GM19193 (cell line): ENCODE measurements around the gene DMRTA2.

Experiments used
- POLR2A ChIP-seq: IDR thresholded peaks from 4 replicates; pipeline ENCODE4 v1.6.1; 2011; ENCODE audit not compliant: insufficient read depth, insufficient read length; ENCODE audit errors: extremely low read depth

The DMRTA2 gene

DNA sequence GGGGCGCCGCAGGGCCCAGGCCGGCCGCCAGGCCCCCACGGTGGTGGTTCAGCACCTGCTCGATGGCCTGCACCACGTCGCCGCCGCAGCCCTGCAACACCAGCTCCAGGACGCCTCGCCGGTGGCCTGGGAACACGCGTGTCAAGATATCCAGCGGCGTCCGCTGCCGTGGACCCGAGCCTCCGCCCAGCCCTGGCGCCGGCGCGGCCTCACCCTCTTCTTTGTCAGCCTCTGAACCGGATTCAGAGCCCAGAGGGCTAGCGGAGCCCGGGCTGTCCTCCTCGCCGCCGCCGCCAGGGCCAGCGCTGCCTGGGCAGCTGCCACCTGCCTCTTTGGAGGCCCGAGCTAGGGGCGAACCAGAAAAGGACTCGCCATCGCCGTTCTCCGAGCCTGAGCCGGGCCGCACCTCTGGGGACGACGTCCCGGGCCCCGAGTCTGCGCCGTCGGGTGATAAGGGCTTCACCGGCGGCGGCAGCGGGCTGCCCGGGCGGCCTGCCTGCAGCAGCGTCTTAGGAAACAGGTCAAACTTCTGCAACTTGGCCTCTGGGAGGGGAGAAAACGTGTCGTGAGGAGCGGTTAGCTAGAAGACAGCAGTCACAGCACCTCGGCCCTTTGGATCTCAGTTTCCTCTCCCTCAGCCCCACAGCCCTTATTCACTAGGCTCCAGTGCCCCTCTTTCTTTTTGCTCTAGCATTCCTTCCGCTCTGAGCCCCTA, 3.9 kb downstream of the DMRTA2 start:
- TF ChIP-seq POLR2A = no peak

DNA sequence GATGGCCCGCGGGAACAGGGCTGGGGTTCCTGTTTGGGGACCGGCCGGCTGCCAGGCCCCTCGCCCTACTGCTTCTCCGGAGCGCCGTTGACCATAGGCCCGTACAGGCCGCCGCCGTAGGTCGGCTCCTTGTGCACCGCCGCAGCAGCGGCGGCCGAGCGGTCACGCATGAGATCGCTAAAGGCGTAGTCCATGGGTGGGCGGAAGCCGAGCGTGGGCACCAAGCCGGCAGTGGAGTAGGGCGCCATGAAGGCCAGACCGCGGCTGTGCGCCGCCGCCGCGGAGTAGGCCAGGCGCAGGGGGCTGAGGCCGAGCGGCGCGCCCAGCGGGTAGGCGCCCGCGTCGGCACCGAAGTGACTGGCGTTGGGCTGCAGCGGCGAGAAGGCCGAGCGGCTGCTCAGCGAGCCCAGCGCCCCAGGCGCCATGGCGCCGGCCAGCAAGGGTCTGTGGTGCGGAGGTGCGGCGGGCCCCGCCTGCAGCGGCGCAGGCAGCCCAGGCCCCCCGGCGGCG, 4.6 kb downstream of the DMRTA2 start:
- no peak for TF ChIP-seq POLR2A

DNA sequence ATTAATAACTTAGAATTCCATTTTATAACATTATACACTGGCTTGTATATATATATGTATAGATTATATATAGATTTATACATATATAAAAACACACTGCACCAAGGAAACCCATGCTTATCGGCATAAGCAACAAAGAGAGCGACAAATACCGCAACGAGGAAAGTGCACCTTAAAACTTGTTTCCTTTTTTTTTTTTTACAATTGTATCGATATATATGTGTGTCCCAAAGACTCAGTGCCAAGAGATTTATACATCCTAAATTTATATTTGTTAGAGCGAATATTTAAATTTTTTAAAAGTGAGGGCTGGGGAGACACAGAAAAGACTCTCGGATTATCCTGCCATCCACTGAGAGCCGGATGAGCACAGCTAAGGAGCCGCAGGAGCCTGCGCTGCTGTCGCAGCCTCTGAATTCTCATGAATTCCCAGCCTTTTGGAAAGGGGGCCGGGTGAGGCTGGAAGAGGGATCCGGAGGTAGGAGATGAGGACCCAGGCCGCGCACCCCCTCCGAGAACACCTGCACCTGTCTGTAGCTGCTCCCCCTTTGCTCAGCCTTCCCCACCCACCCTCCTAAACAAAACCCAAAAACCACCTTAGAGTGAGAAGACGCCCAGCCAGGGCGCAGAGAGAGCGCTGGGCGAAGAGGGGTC, 5.2 kb downstream of the DMRTA2 start:
- TF ChIP-seq POLR2A = no peak

DNA sequence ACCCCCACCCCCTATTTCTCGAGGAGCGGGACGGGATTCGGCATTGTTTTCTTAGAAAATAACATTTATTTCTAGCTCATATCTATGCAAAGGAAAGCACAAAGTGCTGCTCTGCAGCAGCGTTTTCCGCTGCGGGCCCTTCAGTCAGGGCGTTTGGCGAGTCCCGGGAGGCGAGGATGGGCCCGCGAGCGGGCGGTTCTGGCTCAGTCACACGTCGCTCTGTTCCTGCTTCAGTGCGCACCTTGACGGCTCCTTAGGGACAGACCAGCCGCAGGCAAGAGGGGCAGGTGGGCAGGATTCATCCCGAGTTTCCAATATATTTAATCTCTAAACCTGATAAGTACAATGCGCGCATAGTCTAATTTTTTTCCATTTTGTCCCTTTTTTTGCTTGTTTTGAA, 5.7 kb downstream of the DMRTA2 start:
- TF ChIP-seq POLR2A = no peak

DNA sequence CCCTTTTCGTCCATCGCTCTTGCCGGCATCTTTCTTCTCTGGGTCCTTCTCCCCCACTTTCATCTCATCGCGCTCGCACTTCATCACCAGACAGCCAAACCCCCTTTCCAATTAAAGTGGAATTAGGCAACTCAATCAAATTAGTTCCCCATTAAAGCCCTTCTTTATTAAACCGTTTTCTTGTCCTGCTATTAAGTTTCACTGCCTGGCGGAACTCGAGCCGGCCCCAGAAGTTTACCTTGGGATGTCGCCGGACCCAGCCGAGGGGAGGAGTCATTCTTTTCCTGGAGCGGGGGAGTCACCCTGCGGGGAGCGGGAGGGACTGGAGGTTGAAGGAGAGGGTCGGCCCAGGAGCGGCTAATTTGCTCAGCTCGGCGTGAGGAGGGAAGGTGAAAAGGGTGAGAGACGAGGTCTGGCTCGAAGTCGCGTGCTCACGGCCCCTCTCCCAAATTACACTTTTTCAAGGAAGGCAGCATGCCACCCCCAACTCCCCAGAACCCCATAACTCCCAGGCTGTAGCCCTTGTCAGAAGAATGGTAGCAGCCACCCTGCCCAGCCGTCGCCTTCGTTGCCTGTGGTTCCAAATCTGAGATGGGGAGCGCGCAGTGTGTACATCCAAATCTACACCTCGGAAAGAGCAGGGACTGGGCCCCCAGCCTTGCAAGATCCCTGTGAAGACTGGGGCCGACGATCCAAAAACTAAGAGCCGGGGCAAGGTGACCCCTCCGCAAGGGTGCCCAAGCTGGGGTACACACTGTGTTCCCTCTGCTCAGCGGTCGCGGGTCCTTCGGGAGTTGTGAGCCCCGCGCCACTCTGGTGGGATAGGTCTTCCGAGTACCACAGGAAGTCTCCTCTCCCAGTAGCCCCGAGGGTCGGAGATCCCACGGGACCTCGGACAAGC, 6.4 kb downstream of the DMRTA2 start:
- TF ChIP-seq POLR2A = no peak

DNA sequence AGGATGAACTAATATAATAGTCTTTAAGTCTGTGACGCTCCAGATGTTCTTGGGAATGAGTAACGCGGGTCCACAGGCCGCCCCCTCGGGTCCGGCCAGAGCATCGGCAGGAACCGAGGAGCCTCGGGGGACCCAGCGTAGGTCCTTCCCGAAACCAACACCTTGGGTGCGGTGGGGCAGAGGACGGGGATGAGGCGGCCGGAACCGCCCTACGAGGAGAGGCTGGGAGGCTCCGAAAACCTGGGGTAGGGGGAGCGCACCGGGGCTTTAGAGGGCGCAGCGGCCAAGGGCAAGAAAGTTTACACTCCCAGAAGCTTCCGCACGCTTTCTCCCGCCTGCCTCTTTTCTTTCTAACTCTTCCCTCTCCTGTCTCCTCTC, 7.1 kb downstream of the DMRTA2 start:
- TF ChIP-seq POLR2A = no peak

DNA sequence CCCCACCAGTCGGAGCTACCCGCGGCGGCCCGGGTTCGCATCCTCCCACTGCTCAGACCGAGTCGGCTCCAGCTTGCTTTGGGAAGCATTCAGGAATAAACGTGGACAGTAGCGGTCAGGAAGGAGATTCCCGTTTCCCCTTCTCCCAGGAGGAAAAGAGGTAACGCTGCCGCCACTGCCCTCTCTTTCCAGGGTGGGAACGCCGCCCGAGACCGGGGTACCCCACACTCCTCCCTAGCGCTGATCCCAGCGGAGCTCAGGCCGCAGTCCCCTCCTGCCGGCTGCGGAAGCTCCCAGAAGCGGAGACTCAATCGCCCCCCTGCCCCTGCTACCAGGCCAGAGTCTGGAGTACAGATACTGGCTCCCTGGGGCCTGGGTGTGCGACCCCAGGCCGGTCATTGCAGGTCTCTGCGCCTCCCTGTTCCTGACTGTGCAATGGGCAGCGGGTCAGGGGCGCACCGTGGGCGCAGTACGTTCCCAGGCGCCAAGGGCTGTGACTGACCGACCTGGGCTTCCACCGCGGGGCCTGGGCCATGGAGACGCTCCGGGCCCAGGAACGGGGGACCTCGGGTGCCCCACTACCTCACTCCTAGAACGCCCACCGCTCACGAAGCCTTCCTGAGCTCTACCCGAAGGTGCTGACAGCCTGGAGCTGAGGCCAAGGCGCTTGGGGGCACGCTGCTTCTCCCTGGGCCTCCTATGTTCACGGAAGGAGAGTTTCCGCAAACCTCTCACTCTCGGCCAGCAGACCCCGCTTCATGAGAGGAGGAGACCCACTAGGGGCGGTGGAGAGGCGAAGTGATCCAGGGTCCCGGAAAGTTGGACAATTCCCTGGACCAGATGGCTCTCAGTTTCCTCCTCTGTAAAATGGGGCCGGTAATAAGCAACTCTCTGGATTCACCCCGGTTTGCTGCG, 7.8 kb downstream of the DMRTA2 start:
- TF ChIP-seq POLR2A = no peak

DNA sequence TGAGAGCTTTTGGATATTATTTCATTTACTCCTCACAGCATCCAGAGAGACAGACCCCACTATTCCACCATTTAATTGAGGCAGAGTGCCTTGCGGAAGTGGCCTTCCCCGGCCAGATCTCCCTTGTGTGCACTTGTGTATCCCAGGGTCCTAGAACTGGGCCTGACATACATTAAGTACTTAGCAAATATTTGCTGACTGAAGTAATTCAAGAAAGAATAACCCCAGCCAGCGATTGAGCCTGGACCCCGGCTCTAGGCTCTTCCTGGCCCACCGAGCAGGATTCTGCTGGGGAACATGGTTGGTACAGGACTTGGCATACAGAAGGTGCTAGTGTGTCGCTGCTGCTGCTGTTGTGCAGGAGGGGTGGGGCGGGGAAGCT, 8.4 kb downstream of the DMRTA2 start:
- TF ChIP-seq POLR2A = no peak

DNA sequence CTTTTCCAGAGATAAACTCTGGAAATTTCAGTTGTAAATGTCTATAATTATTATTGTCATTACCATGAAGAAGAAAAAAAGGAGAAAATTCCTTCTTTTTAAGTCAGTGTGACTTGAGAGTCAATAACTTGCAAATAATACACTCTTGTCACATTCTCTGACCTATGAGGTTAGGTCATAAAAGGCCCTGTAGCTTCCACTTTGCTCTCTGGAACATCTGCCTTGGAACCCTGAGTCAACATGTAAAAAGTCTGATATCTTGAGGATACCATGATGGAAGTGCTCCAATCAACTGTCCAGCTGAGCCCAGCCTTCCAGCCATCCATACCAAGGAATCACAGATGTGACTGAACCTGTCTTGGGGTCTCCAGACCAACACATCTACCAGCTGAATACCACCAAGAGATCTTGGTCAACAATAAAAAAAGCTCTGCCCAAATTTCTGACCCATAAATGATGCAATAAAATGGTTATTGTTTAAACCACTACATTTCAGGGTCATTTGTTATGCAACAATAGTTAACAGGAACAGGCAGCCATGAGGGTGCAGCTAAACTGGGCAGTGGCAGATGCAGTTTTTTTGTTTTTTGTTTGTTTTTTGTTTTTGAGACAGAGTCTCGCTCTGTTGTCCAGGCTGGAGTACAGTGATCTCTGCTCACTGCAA, 10.3 kb downstream of the DMRTA2 start:
- no peak for TF ChIP-seq POLR2A

DNA sequence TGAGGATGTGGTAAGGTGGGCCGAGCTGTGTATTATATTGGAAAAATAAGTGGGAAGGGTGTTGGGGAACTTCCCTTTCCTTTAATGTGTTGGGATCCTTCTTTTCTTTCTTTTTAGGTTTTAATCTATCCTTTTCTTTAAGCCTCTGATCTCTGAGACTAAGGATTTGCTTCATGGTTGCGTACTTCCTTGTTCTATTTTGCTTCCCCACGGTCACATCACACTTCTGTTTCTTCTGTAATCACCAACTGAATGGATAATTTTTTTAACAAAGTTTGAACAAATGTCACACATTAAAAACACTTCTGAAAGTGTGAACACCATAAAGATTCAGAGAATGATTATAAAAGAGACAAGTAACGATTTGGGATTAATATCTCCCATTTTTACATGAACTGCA, 17.4 kb downstream of the DMRTA2 start:
- no peak for TF ChIP-seq POLR2A

DNA sequence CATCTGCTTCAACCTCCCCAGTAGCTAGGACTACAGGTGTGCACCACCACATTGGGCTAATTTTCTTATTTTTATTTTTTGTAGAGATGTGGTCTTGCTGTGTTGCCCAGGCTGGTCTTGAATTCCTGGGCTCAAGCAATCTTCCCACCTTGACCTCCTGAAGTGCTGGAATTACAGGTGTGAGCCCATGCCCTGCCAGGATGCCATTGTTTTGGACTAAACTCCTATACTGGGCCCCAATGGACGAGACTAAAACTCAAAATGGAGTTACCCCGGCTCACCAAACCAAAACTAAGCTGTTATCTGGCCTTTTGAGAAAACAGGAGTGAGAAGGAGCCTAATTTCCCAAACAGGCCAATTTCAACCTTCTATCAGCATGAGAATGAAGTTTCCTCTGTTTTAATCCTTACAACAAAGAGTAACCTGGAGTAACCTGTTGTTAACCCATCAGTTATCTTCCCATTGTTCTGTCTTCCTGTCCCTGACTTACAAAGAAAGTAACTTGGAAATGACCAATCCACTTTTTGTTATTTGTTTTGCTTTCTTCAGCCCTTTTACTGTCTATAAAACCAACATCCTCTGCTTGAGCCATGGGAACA, 29.6 kb downstream of the DMRTA2 start:
- no peak for TF ChIP-seq POLR2A

DNA sequence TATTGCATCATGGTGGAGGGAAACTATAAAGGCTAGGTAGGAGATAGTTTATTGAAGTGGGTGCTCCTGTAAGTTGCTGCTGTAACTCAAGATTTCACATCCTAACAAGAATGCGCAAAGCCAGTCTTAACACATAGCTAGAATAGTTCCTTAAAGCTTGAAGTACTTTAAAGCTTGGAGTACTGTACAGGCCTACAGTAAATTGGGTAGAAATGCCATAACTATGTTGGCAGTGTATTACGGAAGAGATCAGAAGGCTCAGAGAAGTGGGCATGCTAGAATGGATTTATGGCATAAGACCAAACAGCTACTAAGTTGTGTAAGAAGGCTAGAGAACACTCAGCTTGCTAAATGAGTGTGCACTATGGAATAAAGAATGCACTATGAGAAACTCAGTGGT, 44.5 kb downstream of the DMRTA2 start:
- TF ChIP-seq POLR2A = no peak

DNA sequence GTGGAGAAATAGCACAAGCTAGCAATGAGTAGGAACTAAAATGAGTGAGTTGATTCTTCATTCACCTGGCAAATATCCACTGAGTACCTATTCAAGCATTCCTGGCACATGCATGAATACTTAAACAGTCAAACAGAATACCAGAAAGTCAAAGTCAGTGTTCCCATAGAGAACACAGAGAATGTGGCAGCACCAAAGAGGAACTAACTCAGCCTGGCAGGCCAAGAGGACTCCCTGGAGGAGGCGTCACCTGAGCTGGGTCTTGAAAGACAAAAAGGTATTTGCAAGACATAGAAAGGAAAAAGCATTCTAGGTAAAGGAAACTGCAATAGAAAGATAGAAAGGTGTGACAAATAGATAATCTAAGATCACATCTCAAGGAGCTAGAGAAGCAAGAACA, 49.7 kb downstream of the DMRTA2 start:
- TF ChIP-seq POLR2A = no peak

DNA sequence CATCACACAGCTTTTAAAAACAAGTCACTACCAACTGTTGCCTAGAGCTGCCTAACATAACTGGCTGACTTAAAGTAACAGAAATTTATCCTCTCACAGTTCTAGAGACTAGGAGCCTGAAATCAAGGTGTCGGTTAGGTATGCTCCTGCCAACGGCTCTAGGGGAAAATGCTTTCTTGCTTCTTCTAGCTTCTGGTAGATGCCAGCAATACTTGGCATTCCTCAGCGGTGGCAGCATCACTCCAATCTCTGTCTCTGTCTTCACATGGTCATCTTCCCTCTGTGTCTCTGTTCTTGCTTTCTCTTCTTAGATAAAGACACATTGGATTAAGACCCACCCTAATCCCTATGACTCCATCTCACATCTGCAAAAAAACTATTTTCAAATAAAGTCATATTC, 51.5 kb downstream of the DMRTA2 start:
- no peak for TF ChIP-seq POLR2A

DNA sequence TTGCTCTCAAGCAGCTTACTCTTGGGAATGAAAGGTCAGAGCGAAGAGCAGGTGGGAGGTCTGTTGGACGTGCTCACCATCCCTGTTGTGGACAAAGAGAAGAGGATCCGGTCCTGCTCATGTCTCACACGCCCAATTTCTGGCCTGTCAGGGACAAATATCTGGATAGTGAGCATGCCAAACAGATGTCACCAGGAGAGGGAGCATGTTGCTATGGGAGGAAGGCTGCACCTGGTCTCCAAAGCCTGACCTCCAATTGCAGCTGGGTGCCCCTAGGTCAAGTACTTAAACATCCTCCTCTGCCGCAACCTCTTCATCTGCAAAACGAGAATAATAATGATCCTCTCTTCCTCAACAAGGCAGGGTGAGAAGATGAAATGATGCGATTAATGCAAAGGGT, 53.4 kb downstream of the DMRTA2 start:
- TF ChIP-seq POLR2A = no peak
